Astrocyte of the spinal cord (primary cell): ENCODE measurements around the gene RINL.
A peak's percentile ranks its signal among the peaks of the same experiment; 100 is the strongest.
"Not testable (repeated sequence)": the region's sequence is repeated elsewhere in the genome, so short reads cannot be mapped to it uniquely, and the experiment has no call there.

ENCODE experiments used
- DNase-seq: peaks from one replicate; pipeline ENCODE4 v3.0.0; 2011; ENCODE audit warnings: low read depth, low spot score
- H3K4me3 ChIP-seq: 2 replicates; pipeline ENCODE4 v1.5.1; 2011; ENCODE audit warnings: low read depth, mild to moderate bottlenecking, low read length, moderate library complexity
- in situ Hi-C: cut with HindIII; loops from 2 replicates; pipeline ENCODE4 v1.10.0; 2017; ENCODE audit warnings: low sequenced_read_pairs
- TF ChIP-seq, protein P1 (sequence below): IDR thresholded peaks from 2 replicates; pipeline ENCODE4 v1.5.1; 2012; ENCODE audit warnings: low read depth, mild to moderate bottlenecking, low read length, inconsistent platforms

RINL gene

DNA sequence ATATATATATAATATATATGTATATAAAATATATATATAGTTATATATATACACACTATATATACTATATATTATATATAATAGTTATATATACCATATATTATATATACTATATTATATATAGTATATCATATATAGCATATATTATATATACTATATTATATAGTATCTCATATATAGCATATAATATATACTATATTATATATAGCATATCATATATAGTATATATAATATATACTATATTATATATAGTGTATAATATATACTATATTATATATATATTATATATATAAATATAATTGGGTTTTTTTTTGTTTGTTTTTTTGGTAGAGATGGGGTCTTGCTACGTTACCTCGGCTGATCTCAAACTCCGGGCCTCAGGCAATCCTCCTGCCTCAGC, 16.7 kb downstream of the RINL start:
- in situ Hi-C loops, result no loop called here
- DNase-seq, result no peak
- H3K4me3 ChIP-seq, result no peak overlapping the region
- TF ChIP-seq, protein P1, sequence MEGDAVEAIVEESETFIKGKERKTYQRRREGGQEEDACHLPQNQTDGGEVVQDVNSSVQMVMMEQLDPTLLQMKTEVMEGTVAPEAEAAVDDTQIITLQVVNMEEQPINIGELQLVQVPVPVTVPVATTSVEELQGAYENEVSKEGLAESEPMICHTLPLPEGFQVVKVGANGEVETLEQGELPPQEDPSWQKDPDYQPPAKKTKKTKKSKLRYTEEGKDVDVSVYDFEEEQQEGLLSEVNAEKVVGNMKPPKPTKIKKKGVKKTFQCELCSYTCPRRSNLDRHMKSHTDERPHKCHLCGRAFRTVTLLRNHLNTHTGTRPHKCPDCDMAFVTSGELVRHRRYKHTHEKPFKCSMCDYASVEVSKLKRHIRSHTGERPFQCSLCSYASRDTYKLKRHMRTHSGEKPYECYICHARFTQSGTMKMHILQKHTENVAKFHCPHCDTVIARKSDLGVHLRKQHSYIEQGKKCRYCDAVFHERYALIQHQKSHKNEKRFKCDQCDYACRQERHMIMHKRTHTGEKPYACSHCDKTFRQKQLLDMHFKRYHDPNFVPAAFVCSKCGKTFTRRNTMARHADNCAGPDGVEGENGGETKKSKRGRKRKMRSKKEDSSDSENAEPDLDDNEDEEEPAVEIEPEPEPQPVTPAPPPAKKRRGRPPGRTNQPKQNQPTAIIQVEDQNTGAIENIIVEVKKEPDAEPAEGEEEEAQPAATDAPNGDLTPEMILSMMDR, result no peak

- DNase-seq, H3K4me3 ChIP-seq, in situ Hi-C loops: not testable (repeated sequence)
Observed at GRCh38 chr19:38859631-38860204, 18.4 kb downstream of the RINL start.

GRCh38 chr19:38856813-38857212, 21.3 kb downstream of the RINL start:
- TF ChIP-seq, protein P1, result no peak
- in situ Hi-C loops, result no loop called here
- no peak for DNase-seq
- H3K4me3 ChIP-seq, result no peak overlapping the region

DNA sequence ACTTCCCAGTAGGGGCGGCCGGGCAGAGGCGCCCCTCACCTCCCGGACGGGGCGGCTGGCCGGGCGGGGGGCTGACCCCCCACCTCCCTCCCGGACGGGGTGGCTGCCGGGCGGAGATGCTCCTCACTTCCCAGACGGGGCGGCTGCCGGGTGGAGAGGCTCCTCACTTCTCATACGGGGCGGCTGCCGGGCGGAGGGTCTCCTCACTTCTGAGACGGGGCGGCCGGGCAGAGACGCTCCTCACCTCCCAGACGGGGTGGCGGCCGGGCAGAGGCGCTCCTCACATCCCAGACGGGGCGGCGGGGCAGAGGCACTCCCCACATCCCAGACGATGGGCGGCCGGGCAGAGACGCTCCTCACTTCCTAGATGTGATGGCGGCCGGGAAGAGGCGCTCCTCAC, 22.3 kb downstream of the RINL start:
- DNase-seq, H3K4me3 ChIP-seq, in situ Hi-C loops: not testable (repeated sequence)

DNA sequence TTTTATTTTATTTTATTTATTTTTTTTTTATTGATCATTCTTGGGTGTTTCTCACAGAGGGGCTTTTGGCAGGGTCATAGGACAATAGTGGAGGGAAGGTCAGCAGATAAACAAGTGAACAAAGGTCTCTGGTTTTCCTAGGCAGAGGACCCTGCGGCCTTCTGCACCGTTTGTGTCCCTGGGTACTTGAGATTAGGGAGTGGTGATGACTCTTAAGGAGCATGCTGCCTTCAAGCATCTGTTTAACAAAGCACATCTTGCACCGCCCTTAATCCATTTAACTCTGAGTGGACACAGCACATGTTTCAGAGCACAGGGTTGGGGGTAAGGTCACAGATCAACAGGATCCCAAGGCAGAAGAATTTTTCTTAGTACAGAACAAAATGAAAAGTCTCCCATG, 23.1 kb downstream of the RINL start:
- H3K4me3 ChIP-seq, in situ Hi-C loops, DNase-seq: not testable (repeated sequence)

DNA sequence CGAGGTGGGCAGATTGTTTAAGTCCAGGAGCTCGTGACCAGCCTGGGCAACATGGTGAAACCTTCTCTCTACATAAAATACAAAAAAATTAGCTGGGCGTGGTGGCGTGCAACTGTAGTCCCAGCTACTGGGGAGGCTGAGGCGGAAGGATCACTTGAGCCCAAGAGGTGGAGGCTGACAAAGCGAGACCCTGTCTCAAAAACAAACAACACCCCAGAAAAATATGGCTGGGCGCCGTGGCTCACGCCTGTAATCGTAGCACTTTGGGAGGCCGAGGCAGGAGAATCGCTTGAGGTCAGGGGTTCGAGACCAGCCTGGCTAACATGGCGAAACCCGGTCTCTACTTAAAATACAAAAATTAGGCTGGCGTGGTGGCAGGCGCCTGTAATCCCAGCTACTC, 24.9 kb downstream of the RINL start:
- in situ Hi-C loops, result no loop called here
- peak overlapping the region; percentile 76 for H3K4me3 ChIP-seq
- TF ChIP-seq, protein P1, result no peak
- DNase-seq, result no peak

DNA sequence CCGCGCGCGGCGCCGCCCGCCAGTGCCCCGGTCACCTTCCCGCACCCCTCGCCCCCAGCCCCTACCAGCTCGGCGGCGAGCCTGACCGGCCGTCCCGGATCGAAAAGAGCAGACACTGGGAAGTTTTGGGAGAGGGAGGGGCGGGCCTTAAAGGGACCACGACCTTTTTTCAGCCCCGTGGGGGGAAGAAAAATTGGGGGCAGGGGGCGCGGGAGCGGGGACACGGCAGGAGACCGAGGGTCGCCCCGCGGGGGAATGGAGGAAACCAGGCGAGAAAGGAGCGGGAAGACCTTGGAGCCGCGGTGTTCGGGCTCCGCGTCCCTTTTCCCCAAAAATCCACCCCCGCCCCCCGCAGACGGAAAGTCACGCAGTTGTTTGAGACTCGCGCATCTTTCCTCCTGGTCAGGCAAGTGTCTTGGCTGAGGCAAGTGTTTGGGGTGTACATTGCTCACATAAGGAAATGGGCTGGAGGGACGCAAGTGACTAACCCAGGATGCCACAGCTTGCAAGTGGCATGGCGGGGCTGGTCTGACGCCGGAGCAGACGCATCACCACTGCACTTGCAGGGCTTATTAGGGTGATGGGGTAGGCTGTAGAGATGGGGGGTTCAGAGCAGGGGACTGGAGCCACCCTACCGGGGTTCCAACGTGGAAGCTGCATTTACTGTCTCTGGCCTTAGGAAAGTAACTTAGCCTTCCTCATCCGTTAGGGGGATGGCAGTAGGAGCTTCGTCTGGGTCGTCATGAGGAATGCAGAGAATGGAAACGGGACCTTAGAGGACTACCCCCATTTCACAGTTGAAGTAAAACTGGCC, 25.6 kb downstream of the RINL start:
- TF ChIP-seq, protein P1, result no peak
- peak; percentile 54 for DNase-seq
- in situ Hi-C loops, result no loop called here
- H3K4me3 ChIP-seq, result peak overlapping the region; percentile 76

DNA sequence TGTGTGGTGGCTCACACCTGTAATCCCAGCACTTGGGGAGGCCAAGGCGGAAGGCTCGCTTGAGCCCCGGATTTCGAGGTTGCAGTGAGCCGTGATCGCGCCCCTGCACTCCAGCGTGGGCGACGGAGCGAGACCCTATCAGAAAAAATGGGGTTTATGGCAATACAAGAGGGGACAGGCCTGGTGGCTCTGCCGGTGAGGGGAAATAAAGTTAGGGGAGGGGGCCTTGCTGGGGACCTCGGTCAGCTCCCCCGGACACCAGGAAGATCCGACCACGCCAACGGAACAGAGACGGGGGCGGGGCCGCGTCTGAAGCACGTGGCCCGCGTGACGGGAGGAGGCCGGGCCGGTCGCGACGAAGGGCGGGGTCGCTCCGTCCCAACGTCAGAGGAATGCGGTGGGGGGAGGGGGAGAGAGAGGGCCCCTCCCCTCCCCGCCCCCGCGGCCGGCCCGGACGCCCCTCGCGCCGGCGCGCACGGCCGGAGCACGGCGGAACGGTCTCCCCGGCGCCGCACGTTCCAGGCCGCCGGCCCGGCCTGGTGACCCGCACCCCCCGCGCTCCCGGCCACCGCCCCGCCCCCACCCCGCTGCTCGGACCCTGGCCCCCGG, 26.3 kb downstream of the RINL start:
- TF ChIP-seq, protein P1, result no peak
- in situ Hi-C loops, result no loop called here
- DNase-seq, result peak; percentile 91
- peak overlapping the region; percentile 76 for H3K4me3 ChIP-seq
